ENCODE data around the gene DPYSL4.

DPYSL4 gene

GRCh38 chr10:132228616-132229015, 41.9 kb downstream of the DPYSL4 start:
- no peak for DNase-seq (ENCODE audit: low spot score)

GRCh38 chr10:132229096-132229495, 42.3 kb downstream of the DPYSL4 start:
- no peak for DNase-seq (ENCODE audit: low spot score)

- DNase-seq (ENCODE audit: low spot score) = no peak
Observed at GRCh38 chr10:132229834-132230556, 43.2 kb downstream of the DPYSL4 start.

GRCh38 chr10:132230557-132231210, 43.9 kb downstream of the DPYSL4 start:
- no peak for DNase-seq (ENCODE audit: low spot score)

GRCh38 chr10:132231656-132232022, 44.9 kb downstream of the DPYSL4 start:
- no peak for DNase-seq (ENCODE audit: low spot score)

- no peak for DNase-seq (ENCODE audit: low spot score)
Observed at GRCh38 chr10:132232023-132232951, 45.5 kb downstream of the DPYSL4 start.

- no peak for DNase-seq (ENCODE audit: low spot score)
Observed at GRCh38 chr10:132232981-132233380, 46.2 kb downstream of the DPYSL4 start.

GRCh38 chr10:132233501-132234085, 46.8 kb downstream of the DPYSL4 start:
- no peak for DNase-seq (ENCODE audit: low spot score)

GRCh38 chr10:132234860-132235259, 48.1 kb downstream of the DPYSL4 start:
- no peak for DNase-seq (ENCODE audit: low spot score)

GRCh38 chr10:132236161-132236560, 49.4 kb downstream of the DPYSL4 start:
- DNase-seq (ENCODE audit: low spot score) = no peak

GRCh38 chr10:132236881-132237280, 50.1 kb downstream of the DPYSL4 start:
- DNase-seq (ENCODE audit: low spot score) = no peak

GRCh38 chr10:132237396-132237795, 50.6 kb downstream of the DPYSL4 start:
- no peak for DNase-seq (ENCODE audit: low spot score)

GRCh38 chr10:132237871-132238270, 51.1 kb downstream of the DPYSL4 start:
- DNase-seq (ENCODE audit: low spot score) = no peak

- DNase-seq (ENCODE audit: low spot score) = no peak
Observed at GRCh38 chr10:132238371-132239125, 51.8 kb downstream of the DPYSL4 start.

- no peak for DNase-seq (ENCODE audit: low spot score)
Observed at GRCh38 chr10:132239126-132240031, 52.6 kb downstream of the DPYSL4 start.

GRCh38 chr10:132240156-132240555, 53.4 kb downstream of the DPYSL4 start:
- DNase-seq (ENCODE audit: low spot score) = no peak

GRCh38 chr10:132240581-132240980, 53.8 kb downstream of the DPYSL4 start:
- DNase-seq (ENCODE audit: low spot score) = no peak

- DNase-seq (ENCODE audit: low spot score) = no peak
Observed at GRCh38 chr10:132241086-132241485, 54.3 kb downstream of the DPYSL4 start.

- DNase-seq (ENCODE audit: low spot score) = no peak
Observed at GRCh38 chr10:132241496-132241895, 54.7 kb downstream of the DPYSL4 start.

- no peak for DNase-seq (ENCODE audit: low spot score)
Observed at GRCh38 chr10:132242103-132242840, 55.5 kb downstream of the DPYSL4 start.

Measured in left forelimb (tissue), 1 donor.